DND-41 (cell line): ENCODE results near the gene SNN.

Experiments used
- EZH2 ChIP-seq: IDR thresholded peaks from 3 replicates; pipeline ENCODE4 v1.6.1; 2012; ENCODE audit warnings: borderline replicate concordance, low read depth, mild to moderate bottlenecking, moderate library complexity, low read length, inconsistent platforms; ENCODE audit not compliant: severe bottlenecking
- TF ChIP-seq, protein P1 (sequence below): IDR thresholded peaks from 2 replicates; pipeline ENCODE4 v1.5.1; 2012; ENCODE audit warnings: borderline replicate concordance, low read length, moderate library complexity, mild to moderate bottlenecking; ENCODE audit not compliant: poor library complexity, severe bottlenecking; ENCODE audit errors: extremely low read depth

DNA sequence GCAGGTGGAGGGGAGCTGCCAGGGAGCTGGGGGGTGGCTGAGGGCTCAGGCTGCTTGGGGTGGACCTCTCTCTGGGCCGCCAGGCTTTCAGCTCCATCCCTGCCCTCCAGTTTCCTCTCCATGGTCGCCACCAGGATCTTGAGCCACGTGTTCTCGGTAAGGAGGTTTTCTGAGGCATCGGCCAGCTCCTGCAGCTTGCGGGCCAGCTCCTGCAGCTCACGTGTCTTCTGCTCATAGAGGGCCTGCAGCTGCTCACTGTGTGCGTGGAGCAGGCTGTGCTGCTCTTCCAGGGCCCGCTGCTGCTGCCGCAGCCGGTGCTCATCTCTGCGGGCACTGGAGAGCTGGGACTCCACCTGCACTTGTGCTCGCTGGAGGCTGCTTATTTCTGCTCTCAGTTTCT lies 11.0 kb downstream of the SNN start:
- TF ChIP-seq EZH2, result no peak
- TF ChIP-seq, protein P1, sequence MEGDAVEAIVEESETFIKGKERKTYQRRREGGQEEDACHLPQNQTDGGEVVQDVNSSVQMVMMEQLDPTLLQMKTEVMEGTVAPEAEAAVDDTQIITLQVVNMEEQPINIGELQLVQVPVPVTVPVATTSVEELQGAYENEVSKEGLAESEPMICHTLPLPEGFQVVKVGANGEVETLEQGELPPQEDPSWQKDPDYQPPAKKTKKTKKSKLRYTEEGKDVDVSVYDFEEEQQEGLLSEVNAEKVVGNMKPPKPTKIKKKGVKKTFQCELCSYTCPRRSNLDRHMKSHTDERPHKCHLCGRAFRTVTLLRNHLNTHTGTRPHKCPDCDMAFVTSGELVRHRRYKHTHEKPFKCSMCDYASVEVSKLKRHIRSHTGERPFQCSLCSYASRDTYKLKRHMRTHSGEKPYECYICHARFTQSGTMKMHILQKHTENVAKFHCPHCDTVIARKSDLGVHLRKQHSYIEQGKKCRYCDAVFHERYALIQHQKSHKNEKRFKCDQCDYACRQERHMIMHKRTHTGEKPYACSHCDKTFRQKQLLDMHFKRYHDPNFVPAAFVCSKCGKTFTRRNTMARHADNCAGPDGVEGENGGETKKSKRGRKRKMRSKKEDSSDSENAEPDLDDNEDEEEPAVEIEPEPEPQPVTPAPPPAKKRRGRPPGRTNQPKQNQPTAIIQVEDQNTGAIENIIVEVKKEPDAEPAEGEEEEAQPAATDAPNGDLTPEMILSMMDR, result no peak
